ENCODE measurements around the gene GALM.

GALM gene

GRCh38 chr2:38621018-38621417 lies 44.9 kb upstream of the GALM start:
- Histone ChIP-seq H3K4me2 (no peak overlapping the region), H4K20me1 (ENCODE audit: insufficient read depth) (no peaks in the 10 kb centered on the region), H3K79me2 (ENCODE audit: insufficient read depth, low read depth) (no peaks in the 10 kb centered on the region), H3K36me3 (ENCODE audit: insufficient read depth) (no peaks in the 10 kb centered on the region), H2AFZ (ENCODE audit: low read depth) (no peak overlapping the region), H3K27me3 (ENCODE audit: insufficient read depth, low read depth) (no peaks in the 10 kb centered on the region), H3K4me3 (IDR thresholded peaks at IDR 0.05; ENCODE audit: insufficient read depth, low read depth, low read length) (no peak overlapping the region), H3K4me1 (ENCODE audit: low read depth, poor library complexity, severe bottlenecking) (peaks cover 3% of the 10 kb centered on the region), H3K9ac (no peak overlapping the region), H3K27ac (no peak overlapping the region)
- TF ChIP-seq CTCF (conservative IDR thresholded peaks at IDR 0.05; ENCODE audit: low read depth, low read length) = no peak

GRCh38 chr2:38622210-38622609 lies 43.7 kb upstream of the GALM start:
- H3K79me2 ChIP-seq (ENCODE audit: insufficient read depth, low read depth) = no peaks in the 10 kb centered on the region
- H3K4me3 ChIP-seq (IDR thresholded peaks at IDR 0.05; ENCODE audit: insufficient read depth, low read depth, low read length) = no peak overlapping the region
- H4K20me1 ChIP-seq (ENCODE audit: insufficient read depth) = no peaks in the 10 kb centered on the region
- H3K27ac ChIP-seq = no peak overlapping the region
- no peak overlapping the region for H2AFZ ChIP-seq (ENCODE audit: low read depth)
- H3K9ac ChIP-seq = no peak overlapping the region
- H3K36me3 ChIP-seq (ENCODE audit: insufficient read depth) = no peaks in the 10 kb centered on the region
- H3K27me3 ChIP-seq (ENCODE audit: insufficient read depth, low read depth) = no peaks in the 10 kb centered on the region
- peaks cover 5% of the 10 kb centered on the region for H3K4me1 ChIP-seq (ENCODE audit: low read depth, poor library complexity, severe bottlenecking)
- no peak for TF ChIP-seq CTCF (conservative IDR thresholded peaks at IDR 0.05; ENCODE audit: low read depth, low read length)
- no peak overlapping the region for H3K4me2 ChIP-seq

- Histone ChIP-seq H4K20me1 (ENCODE audit: insufficient read depth) (no peaks in the 10 kb centered on the region), H2AFZ (ENCODE audit: low read depth) (no peak overlapping the region), H3K36me3 (ENCODE audit: insufficient read depth) (no peaks in the 10 kb centered on the region), H3K27ac (no peak overlapping the region), H3K79me2 (ENCODE audit: insufficient read depth, low read depth) (no peaks in the 10 kb centered on the region), H3K27me3 (ENCODE audit: insufficient read depth, low read depth) (no peaks in the 10 kb centered on the region), H3K4me1 (ENCODE audit: low read depth, poor library complexity, severe bottlenecking) (peaks cover 5% of the 10 kb centered on the region), H3K9ac (no peak overlapping the region), H3K4me3 (IDR thresholded peaks at IDR 0.05; ENCODE audit: insufficient read depth, low read depth, low read length) (no peak overlapping the region), H3K4me2 (no peak overlapping the region)
- TF ChIP-seq CTCF (conservative IDR thresholded peaks at IDR 0.05; ENCODE audit: low read depth, low read length) = no peak
Observed at GRCh38 chr2:38626326-38627035, 39.4 kb upstream of the GALM start.

- no peaks in the 10 kb centered on the region for H4K20me1 ChIP-seq (ENCODE audit: insufficient read depth)
- H3K4me3 ChIP-seq (IDR thresholded peaks at IDR 0.05; ENCODE audit: insufficient read depth, low read depth, low read length) = no peak overlapping the region
- H3K4me2 ChIP-seq = no peak overlapping the region
- H3K27me3 ChIP-seq (ENCODE audit: insufficient read depth, low read depth) = no peaks in the 10 kb centered on the region
- TF ChIP-seq CTCF (conservative IDR thresholded peaks at IDR 0.05; ENCODE audit: low read depth, low read length) = no peak
- H3K36me3 ChIP-seq (ENCODE audit: insufficient read depth) = no peaks in the 10 kb centered on the region
- no peak overlapping the region for H2AFZ ChIP-seq (ENCODE audit: low read depth)
- H3K27ac ChIP-seq = no peak overlapping the region
- H3K9ac ChIP-seq = no peak overlapping the region
- H3K4me1 ChIP-seq (ENCODE audit: low read depth, poor library complexity, severe bottlenecking) = peaks cover 5% of the 10 kb centered on the region
- no peaks in the 10 kb centered on the region for H3K79me2 ChIP-seq (ENCODE audit: insufficient read depth, low read depth)
Observed at GRCh38 chr2:38627391-38627790, 38.5 kb upstream of the GALM start.
